Parathyroid adenoma (tissue), 2 donors: Measurements from ENCODE around the gene SP140L.

Experiments used
- H2AFZ ChIP-seq: fragments of 300-600 bp; sonication (generic); one replicate; pipeline ENCODE4 v1.7.0; 2017; ENCODE audit warnings: antibody characterized with exemption, mild to moderate bottlenecking
- H3K27ac ChIP-seq: fragments of 300-600 bp; sonication (generic); one replicate; pipeline ENCODE4 v1.7.0; 2017
- H3K27me3 ChIP-seq: fragments of 300-600 bp; sonication (generic); one replicate; pipeline ENCODE4 v1.7.0; 2017; ENCODE audit warnings: low read length; ENCODE audit not compliant: control insufficient read depth, insufficient read depth
- H3K36me3 ChIP-seq: fragments of 300-600 bp; sonication (generic); one replicate; pipeline ENCODE4 v1.7.0; 2017; ENCODE audit warnings: low read length; ENCODE audit not compliant: control insufficient read depth, insufficient read depth
- H3K4me1 ChIP-seq: fragments of 300-600 bp; sonication (generic); one replicate; pipeline ENCODE4 v1.7.0; 2017; ENCODE audit warnings: control low read depth
- H3K4me2 ChIP-seq: fragments of 300-600 bp; sonication (generic); one replicate; pipeline ENCODE4 v1.7.0; 2017; ENCODE audit warnings: low read length
- H3K4me3 ChIP-seq: fragments of 300-600 bp; sonication (generic); one replicate; pipeline ENCODE4 v1.7.0; 2017; ENCODE audit warnings: low read depth, low read length
- H3K79me2 ChIP-seq: fragments of 300-600 bp; sonication (generic); one replicate; pipeline ENCODE4 v1.7.0; 2017; ENCODE audit warnings: control low read depth
- H3K9ac ChIP-seq: fragments of 300-600 bp; sonication (generic); one replicate; pipeline ENCODE4 v1.7.0; 2017; ENCODE audit warnings: mild to moderate bottlenecking
- H3K9me3 ChIP-seq: fragments of 300-600 bp; sonication (generic); one replicate; pipeline ENCODE4 v1.7.0; 2017; ENCODE audit warnings: low read length; ENCODE audit not compliant: control insufficient read depth
- TF ChIP-seq, protein P1 (sequence below): fragments of 300-600 bp; sonication (generic); IDR thresholded peaks from one replicate; pipeline ENCODE4 v1.7.0; 2017; ENCODE audit warnings: antibody characterized with exemption, mild to moderate bottlenecking
- donor health status: primary hyperparathyroidism.

SP140L gene

GRCh38 chr2:230412371-230412711 is 85.3 kb downstream of the SP140L start:
- H3K4me2 ChIP-seq: peak overlapping the region; percentile 66
- H2AFZ ChIP-seq: peak overlapping the region; percentile 86
- H3K9ac ChIP-seq: no peak overlapping the region
- H3K79me2 ChIP-seq: no peaks in the 10 kb centered on the region
- H3K4me1 ChIP-seq: peaks cover 11% of the 10 kb centered on the region
- no peaks in the 10 kb centered on the region for H3K9me3 ChIP-seq
- H3K27me3 ChIP-seq: no peaks in the 10 kb centered on the region
- H3K36me3 ChIP-seq: no peaks in the 10 kb centered on the region
- TF ChIP-seq, protein P1, sequence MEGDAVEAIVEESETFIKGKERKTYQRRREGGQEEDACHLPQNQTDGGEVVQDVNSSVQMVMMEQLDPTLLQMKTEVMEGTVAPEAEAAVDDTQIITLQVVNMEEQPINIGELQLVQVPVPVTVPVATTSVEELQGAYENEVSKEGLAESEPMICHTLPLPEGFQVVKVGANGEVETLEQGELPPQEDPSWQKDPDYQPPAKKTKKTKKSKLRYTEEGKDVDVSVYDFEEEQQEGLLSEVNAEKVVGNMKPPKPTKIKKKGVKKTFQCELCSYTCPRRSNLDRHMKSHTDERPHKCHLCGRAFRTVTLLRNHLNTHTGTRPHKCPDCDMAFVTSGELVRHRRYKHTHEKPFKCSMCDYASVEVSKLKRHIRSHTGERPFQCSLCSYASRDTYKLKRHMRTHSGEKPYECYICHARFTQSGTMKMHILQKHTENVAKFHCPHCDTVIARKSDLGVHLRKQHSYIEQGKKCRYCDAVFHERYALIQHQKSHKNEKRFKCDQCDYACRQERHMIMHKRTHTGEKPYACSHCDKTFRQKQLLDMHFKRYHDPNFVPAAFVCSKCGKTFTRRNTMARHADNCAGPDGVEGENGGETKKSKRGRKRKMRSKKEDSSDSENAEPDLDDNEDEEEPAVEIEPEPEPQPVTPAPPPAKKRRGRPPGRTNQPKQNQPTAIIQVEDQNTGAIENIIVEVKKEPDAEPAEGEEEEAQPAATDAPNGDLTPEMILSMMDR: no peak
- peak overlapping the region; percentile 85 for H3K4me3 ChIP-seq
- peak overlapping the region; percentile 74 for H3K27ac ChIP-seq

DNA sequence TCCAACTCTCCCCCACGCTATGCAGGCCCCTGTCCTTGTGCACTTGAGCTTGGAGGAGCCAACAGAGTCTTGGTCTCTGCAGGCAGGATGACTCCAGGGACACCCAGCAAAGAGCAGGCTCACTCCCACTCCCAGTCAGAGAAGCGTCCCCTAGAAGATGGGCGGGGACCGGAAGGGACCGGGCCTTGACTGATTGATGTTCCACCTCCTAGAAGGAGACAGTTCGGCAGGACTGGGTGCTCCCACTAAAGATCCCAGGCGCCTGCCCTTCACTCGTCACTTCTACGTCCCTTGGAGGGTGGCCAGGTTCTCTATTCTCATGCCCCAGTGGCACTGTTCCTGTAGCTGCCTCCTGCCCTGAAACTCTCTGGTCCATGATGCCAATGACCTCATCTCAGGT is 85.9 kb downstream of the SP140L start:
- TF ChIP-seq, protein P1: no peak
- H3K9me3 ChIP-seq: no peaks in the 10 kb centered on the region
- H3K4me3 ChIP-seq: no peak overlapping the region
- no peaks in the 10 kb centered on the region for H3K36me3 ChIP-seq
- no peaks in the 10 kb centered on the region for H3K79me2 ChIP-seq
- no peak overlapping the region for H3K4me2 ChIP-seq
- H3K27ac ChIP-seq: no peak overlapping the region
- no peak overlapping the region for H2AFZ ChIP-seq
- no peak overlapping the region for H3K9ac ChIP-seq
- no peaks in the 10 kb centered on the region for H3K27me3 ChIP-seq
- peaks cover 11% of the 10 kb centered on the region for H3K4me1 ChIP-seq

- no peak overlapping the region for H3K9ac ChIP-seq
- TF ChIP-seq, protein P1: no peak
- H3K27me3 ChIP-seq: no peaks in the 10 kb centered on the region
- H3K4me2 ChIP-seq: no peak overlapping the region
- H3K4me3 ChIP-seq: no peak overlapping the region
- peaks cover 11% of the 10 kb centered on the region for H3K4me1 ChIP-seq
- no peak overlapping the region for H3K27ac ChIP-seq
- H3K36me3 ChIP-seq: no peaks in the 10 kb centered on the region
- no peak overlapping the region for H2AFZ ChIP-seq
- no peaks in the 10 kb centered on the region for H3K79me2 ChIP-seq
- H3K9me3 ChIP-seq: no peaks in the 10 kb centered on the region
Measured at GRCh38 chr2:230413479-230413878, 86.5 kb downstream of the SP140L start.

DNA sequence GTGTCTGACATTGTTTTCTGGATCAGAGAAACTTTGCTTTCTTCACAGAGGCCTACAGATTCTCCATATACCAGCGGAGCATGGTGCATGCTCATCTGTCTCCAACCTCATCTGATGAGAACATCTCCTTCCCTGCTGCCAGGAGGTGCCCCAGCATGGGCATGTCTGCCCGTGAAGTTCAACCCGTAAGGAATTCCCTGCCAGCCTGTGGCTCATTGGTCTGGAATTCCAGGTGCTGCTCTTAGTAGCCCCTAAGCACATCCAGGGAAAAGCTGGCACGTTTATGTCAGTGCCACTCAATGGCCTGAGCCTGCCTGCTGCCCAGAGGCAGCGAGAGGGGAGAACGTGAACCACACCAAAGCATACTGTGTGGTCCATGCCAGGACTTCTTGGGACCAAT is 87.3 kb downstream of the SP140L start:
- H2AFZ ChIP-seq: no peak overlapping the region
- TF ChIP-seq, protein P1: no peak
- no peak overlapping the region for H3K27ac ChIP-seq
- no peak overlapping the region for H3K4me3 ChIP-seq
- H3K79me2 ChIP-seq: no peaks in the 10 kb centered on the region
- no peaks in the 10 kb centered on the region for H3K27me3 ChIP-seq
- H3K36me3 ChIP-seq: no peaks in the 10 kb centered on the region
- no peak overlapping the region for H3K4me2 ChIP-seq
- no peak overlapping the region for H3K9ac ChIP-seq
- no peaks in the 10 kb centered on the region for H3K9me3 ChIP-seq
- peaks cover 11% of the 10 kb centered on the region for H3K4me1 ChIP-seq

GRCh38 chr2:230416061-230416721 is 89.2 kb downstream of the SP140L start, which contains the start of gene SP100:
Gene SP100, plus strand, starts transcription at chr2:230416201. Its CDS starts 96 bp downstream, at chr2:230416297.
- Histone ChIP-seq H3K79me2 (no peaks in the 10 kb centered on the region), H3K27ac (peak within 1 kb of the TSS; percentile 92), H3K9me3 (no peaks in the 10 kb centered on the region), H3K4me3 (peak within 1 kb of the TSS; percentile 61), H3K9ac (peak within 1 kb of the TSS; percentile 73), H2AFZ (peak within 1 kb of the TSS; percentile 90), H3K27me3 (no peaks in the 10 kb centered on the region), H3K36me3 (no peaks in the 10 kb centered on the region), H3K4me2 (peak within 1 kb of the TSS; percentile 77), H3K4me1 (peaks cover 9% of the 10 kb centered on the region)
- TF ChIP-seq, protein P1: no peak
